Mesothelial cell of epicardium (in vitro differentiated cells): Measurements from ENCODE around the gene MAGI2. TPM values are rescaled to one million over a fixed set of nuclear protein-coding genes. Genes with fewer than 3 reads are reported as not detected.

Experiments used
- DNase-seq, 2 experiments: peaks; one replicate each; pipeline ENCODE4 v3.0.0; 2021; ENCODE audit warnings: low spot score in 2 of 2; ENCODE audit not compliant: unreplicated experiment in 2 of 2
- H3K27ac Mint-ChIP-seq: 2 replicates; pipeline ENCODE4 v1.8.0; 2021; ENCODE audit warnings: mixed read lengths
- H3K27me3 Mint-ChIP-seq: 2 replicates; pipeline ENCODE4 v1.8.0; 2021; ENCODE audit warnings: low read depth, mixed read lengths
- H3K36me3 Mint-ChIP-seq: 2 replicates; pipeline ENCODE4 v1.8.0; 2021; ENCODE audit warnings: mixed read lengths
- H3K4me1 Mint-ChIP-seq: 2 replicates; pipeline ENCODE4 v1.8.0; 2021; ENCODE audit warnings: mixed read lengths
- H3K4me3 Mint-ChIP-seq: 2 replicates; pipeline ENCODE4 v1.8.0; 2021; ENCODE audit warnings: mild to moderate bottlenecking, moderate library complexity, mixed read lengths
- H3K9me3 Mint-ChIP-seq: 2 replicates; pipeline ENCODE4 v1.8.0; 2021; ENCODE audit warnings: mixed read lengths
- CTCF ChIP-seq: fragments of 200-600 bp; sonication (generic); IDR thresholded peaks from one replicate; pipeline ENCODE4 v1.5.0; 2021; ENCODE audit warnings: antibody characterized with exemption; ENCODE audit not compliant: unreplicated experiment
- total RNA-seq: library from RNA; stranded (reverse); gene quantifications from 3 replicates; pipeline ENCODE4 v1.2.1, GENCODE V29; 2021

The MAGI2 gene
- total RNA-seq, 1 donor from 2014 or later = 38.4 TPM

GRCh38 chr7:79199266-79199665 lies 254.2 kb downstream of the MAGI2 start:
- H3K4me3 Mint-ChIP-seq = no peak overlapping the region
- H3K4me1 Mint-ChIP-seq = no peaks in the 10 kb centered on the region
- no peak for DNase-seq
- no peaks in the 10 kb centered on the region for H3K27me3 Mint-ChIP-seq
- no peak overlapping the region for H3K27ac Mint-ChIP-seq
- no peaks in the 10 kb centered on the region for H3K36me3 Mint-ChIP-seq
- no peaks in the 10 kb centered on the region for H3K9me3 Mint-ChIP-seq
- TF ChIP-seq CTCF = no peak

- DNase-seq = no peak
- Mint-ChIP-seq H3K27ac (no peak overlapping the region), H3K9me3 (peaks cover 11% of the 10 kb centered on the region), H3K4me3 (no peak overlapping the region), H3K4me1 (peaks cover 10% of the 10 kb centered on the region), H3K36me3 (peaks cover 7% of the 10 kb centered on the region), H3K27me3 (peaks cover 3% of the 10 kb centered on the region)
- no peak for TF ChIP-seq CTCF
Observed at GRCh38 chr7:79185605-79186004, 267.9 kb downstream of the MAGI2 start.

GRCh38 chr7:79182283-79182682 lies 271.2 kb downstream of the MAGI2 start:
- no peak overlapping the region for H3K4me3 Mint-ChIP-seq
- H3K4me1 Mint-ChIP-seq = peaks cover 10% of the 10 kb centered on the region
- H3K27me3 Mint-ChIP-seq = peaks cover 8% of the 10 kb centered on the region
- peaks cover 13% of the 10 kb centered on the region for H3K36me3 Mint-ChIP-seq
- H3K27ac Mint-ChIP-seq = no peak overlapping the region
- DNase-seq = peak in 1 of 2 experiments; percentile 38
- H3K9me3 Mint-ChIP-seq = peaks cover 23% of the 10 kb centered on the region
- no peak for TF ChIP-seq CTCF

GRCh38 chr7:79180533-79180932 lies 272.9 kb downstream of the MAGI2 start:
- DNase-seq = no peak
- Mint-ChIP-seq H3K4me1 (peaks cover 12% of the 10 kb centered on the region), H3K27me3 (peaks cover 8% of the 10 kb centered on the region), H3K36me3 (peaks cover 13% of the 10 kb centered on the region), H3K27ac (no peak overlapping the region), H3K9me3 (peaks cover 23% of the 10 kb centered on the region), H3K4me3 (no peak overlapping the region)
- TF ChIP-seq CTCF = no peak

- H3K4me3 Mint-ChIP-seq = no peak overlapping the region
- no peak for TF ChIP-seq CTCF
- peaks cover 5% of the 10 kb centered on the region for H3K4me1 Mint-ChIP-seq
- peaks cover 14% of the 10 kb centered on the region for H3K27me3 Mint-ChIP-seq
- no peak for DNase-seq
- no peak overlapping the region for H3K27ac Mint-ChIP-seq
- H3K36me3 Mint-ChIP-seq = peaks cover 13% of the 10 kb centered on the region
- peaks cover 22% of the 10 kb centered on the region for H3K9me3 Mint-ChIP-seq
Observed at GRCh38 chr7:79176859-79177477, 276.5 kb downstream of the MAGI2 start.
